ENCODE data around the gene SMDT1. TPM values are rescaled to one million over a fixed set of nuclear protein-coding genes. Genes with fewer than 3 reads are reported as not detected.

Gene SMDT1
- total and polyA plus RNA-seq, 9 of the 15 experiments (the other 6 are each of a cell fraction or from before 2014, with no cell fraction given), result 7.9 to 65.2 (median 14.3) TPM

DNA sequence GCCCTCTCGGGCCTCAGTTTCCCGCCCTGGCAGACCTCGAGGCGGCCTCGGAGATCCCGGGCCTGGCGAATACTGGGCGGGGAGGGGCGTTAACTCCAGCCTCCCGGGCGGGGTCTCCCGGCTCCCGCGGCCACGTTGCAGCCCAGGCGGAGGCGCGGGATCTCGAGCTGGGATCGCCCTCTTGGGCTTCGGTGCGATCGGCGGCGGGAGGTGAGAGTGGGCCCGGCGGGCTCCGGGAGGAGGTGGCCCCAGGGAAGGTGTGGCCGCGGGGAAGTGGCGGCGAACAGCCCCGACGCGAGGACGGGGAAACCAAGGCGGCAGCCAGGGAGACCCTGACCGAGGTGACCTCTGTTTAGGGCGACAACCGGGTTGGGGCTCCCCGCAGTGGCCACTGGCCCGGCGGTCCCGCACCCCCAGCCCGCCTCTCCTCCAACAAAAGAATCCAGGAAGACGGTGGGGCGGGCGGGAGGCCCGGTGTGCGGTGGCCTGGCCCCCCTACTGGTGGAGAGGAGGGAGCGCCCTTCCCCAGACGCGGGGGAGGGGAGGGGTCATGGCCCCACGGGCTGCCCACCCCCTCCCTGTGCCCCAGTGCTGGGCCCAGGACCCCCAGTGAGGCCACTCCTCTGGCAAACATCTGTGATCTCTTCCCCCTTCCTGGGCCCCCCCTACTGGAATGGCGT, 5.2 kb upstream of the SMDT1 start, which contains the start of gene PHETA2:
Gene PHETA2, plus strand, starts transcription at position 117 of the 680 bp plus-strand sequence. CDS start 3,046 bp downstream, outside the sequence.
- Histone ChIP-seq H3K4me1 (replicated peaks in 1 of 2; ENCODE audit: control insufficient read depth in 2 of 2, insufficient read depth in 2 of 2, low read length in 2 of 2) (peaks cover 24 to 47% of the 10 kb centered on the region in 2 experiments), H3K9me1 (ENCODE audit: control insufficient read depth, insufficient read depth, low read length) (no peaks in the 10 kb centered on the region), H3K4me2 (ENCODE audit: insufficient read depth, low read length) (no peak within 1 kb of the TSS), H3K36me3 (ENCODE audit: control insufficient read depth, insufficient read depth, low read length) (no peaks in the 10 kb centered on the region), H3K9me3 (replicated peaks; ENCODE audit: control insufficient read depth, insufficient read depth, low read depth, low read length) (no peaks in the 10 kb centered on the region), H3K79me2 (ENCODE audit: control insufficient read depth, insufficient read depth, low read length) (peaks cover 13% of the 10 kb centered on the region), H2AFZ (ENCODE audit: low read depth, low read length) (no peak within 1 kb of the TSS), H3K27ac (ENCODE audit: extremely low read depth, low read depth, low read length) (no peak within 1 kb of the TSS), H3K9ac (ENCODE audit: insufficient read depth in 1 of 2, low read depth in 2 of 2, low read length in 2 of 2) (peak within 1 kb of the TSS in 1 of 2 experiments; percentile 35; a peak in 1 of 4 replicates), H3K27me3 (ENCODE audit: control insufficient read depth in 2 of 2, insufficient read depth in 2 of 2, low read length in 2 of 2) (no peaks in the 10 kb centered on the region), H4K20me1 (replicated peaks; ENCODE audit: control insufficient read depth, insufficient read depth, low read length) (no peaks in the 10 kb centered on the region), H3K4me3 (no peak within 1 kb of the TSS)
- intact Hi-C loops (cut with micrococcal nuclease) (loop anchor here (10.0 kb wide), 1 partner anchor 109 kb away; the partner anchor contains the start of gene SEPTIN3), in situ Hi-C loops (cut with MboI) (no loop called here)
- FAIRE-seq (no peak), ATAC-seq (no peak), DNase-seq (ENCODE audit: extremely low read depth in 1 of 4, low spot score in 3 of 4) (no peak)
- CTCF ChIA-PET (ENCODE audit: low intra/inter-chr PET ratio), result no interaction called here
- no TSS peak for BruUV-seq (replicated peaks)
- WGBS (ENCODE audit: insufficient coverage, low coverage, missing lambda C conversion rate), result 93% methylated on average over 3 of the region's 55 CpGs
- POLR2A ChIA-PET, result no interaction called here
- TF ChIP-seq RUNX1 (IDR thresholded peaks at IDR 0.05; ENCODE audit: low read depth), result no peak
- TF ChIP-seq HNRNPK (IDR thresholded peaks at IDR 0.05; ENCODE audit: low read depth, low read length, poor library complexity, severe bottlenecking), result no peak
- TF ChIP-seq, protein P1, sequence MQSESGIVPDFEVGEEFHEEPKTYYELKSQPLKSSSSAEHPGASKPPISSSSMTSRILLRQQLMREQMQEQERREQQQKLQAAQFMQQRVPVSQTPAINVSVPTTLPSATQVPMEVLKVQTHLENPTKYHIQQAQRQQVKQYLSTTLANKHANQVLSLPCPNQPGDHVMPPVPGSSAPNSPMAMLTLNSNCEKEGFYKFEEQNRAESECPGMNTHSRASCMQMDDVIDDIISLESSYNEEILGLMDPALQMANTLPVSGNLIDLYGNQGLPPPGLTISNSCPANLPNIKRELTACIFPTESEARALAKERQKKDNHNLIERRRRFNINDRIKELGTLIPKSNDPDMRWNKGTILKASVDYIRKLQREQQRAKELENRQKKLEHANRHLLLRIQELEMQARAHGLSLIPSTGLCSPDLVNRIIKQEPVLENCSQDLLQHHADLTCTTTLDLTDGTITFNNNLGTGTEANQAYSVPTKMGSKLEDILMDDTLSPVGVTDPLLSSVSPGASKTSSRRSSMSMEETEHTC (IDR thresholded peaks at IDR 0.05), result no peak
- TF ChIP-seq, protein P2, sequence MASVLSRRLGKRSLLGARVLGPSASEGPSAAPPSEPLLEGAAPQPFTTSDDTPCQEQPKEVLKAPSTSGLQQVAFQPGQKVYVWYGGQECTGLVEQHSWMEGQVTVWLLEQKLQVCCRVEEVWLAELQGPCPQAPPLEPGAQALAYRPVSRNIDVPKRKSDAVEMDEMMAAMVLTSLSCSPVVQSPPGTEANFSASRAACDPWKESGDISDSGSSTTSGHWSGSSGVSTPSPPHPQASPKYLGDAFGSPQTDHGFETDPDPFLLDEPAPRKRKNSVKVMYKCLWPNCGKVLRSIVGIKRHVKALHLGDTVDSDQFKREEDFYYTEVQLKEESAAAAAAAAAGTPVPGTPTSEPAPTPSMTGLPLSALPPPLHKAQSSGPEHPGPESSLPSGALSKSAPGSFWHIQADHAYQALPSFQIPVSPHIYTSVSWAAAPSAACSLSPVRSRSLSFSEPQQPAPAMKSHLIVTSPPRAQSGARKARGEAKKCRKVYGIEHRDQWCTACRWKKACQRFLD (CRISPR knock-in tag; IDR thresholded peaks at IDR 0.05), result no peak
- no peak for TF ChIP-seq ZNF668 (CRISPR knock-in tag; IDR thresholded peaks at IDR 0.05)
- TF ChIP-seq, protein P3, sequence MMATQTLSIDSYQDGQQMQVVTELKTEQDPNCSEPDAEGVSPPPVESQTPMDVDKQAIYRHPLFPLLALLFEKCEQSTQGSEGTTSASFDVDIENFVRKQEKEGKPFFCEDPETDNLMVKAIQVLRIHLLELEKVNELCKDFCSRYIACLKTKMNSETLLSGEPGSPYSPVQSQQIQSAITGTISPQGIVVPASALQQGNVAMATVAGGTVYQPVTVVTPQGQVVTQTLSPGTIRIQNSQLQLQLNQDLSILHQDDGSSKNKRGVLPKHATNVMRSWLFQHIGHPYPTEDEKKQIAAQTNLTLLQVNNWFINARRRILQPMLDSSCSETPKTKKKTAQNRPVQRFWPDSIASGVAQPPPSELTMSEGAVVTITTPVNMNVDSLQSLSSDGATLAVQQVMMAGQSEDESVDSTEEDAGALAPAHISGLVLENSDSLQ (IDR thresholded peaks at IDR 0.05), result no peak
- TF ChIP-seq SETDB1 (IDR thresholded peaks at IDR 0.05; ENCODE audit: low read length), result no peak
- TF ChIP-seq, protein P4, sequence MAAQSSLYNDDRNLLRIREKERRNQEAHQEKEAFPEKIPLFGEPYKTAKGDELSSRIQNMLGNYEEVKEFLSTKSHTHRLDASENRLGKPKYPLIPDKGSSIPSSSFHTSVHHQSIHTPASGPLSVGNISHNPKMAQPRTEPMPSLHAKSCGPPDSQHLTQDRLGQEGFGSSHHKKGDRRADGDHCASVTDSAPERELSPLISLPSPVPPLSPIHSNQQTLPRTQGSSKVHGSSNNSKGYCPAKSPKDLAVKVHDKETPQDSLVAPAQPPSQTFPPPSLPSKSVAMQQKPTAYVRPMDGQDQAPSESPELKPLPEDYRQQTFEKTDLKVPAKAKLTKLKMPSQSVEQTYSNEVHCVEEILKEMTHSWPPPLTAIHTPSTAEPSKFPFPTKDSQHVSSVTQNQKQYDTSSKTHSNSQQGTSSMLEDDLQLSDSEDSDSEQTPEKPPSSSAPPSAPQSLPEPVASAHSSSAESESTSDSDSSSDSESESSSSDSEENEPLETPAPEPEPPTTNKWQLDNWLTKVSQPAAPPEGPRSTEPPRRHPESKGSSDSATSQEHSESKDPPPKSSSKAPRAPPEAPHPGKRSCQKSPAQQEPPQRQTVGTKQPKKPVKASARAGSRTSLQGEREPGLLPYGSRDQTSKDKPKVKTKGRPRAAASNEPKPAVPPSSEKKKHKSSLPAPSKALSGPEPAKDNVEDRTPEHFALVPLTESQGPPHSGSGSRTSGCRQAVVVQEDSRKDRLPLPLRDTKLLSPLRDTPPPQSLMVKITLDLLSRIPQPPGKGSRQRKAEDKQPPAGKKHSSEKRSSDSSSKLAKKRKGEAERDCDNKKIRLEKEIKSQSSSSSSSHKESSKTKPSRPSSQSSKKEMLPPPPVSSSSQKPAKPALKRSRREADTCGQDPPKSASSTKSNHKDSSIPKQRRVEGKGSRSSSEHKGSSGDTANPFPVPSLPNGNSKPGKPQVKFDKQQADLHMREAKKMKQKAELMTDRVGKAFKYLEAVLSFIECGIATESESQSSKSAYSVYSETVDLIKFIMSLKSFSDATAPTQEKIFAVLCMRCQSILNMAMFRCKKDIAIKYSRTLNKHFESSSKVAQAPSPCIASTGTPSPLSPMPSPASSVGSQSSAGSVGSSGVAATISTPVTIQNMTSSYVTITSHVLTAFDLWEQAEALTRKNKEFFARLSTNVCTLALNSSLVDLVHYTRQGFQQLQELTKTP (IDR thresholded peaks at IDR 0.05; ENCODE audit: low read depth in 1 of 2, partially characterized antibody in 2 of 2), result no peak
- no peak for TF ChIP-seq MED1 (CRISPR knock-in tag; IDR thresholded peaks at IDR 0.05; ENCODE audit: borderline replicate concordance)
- TF ChIP-seq, protein P5, sequence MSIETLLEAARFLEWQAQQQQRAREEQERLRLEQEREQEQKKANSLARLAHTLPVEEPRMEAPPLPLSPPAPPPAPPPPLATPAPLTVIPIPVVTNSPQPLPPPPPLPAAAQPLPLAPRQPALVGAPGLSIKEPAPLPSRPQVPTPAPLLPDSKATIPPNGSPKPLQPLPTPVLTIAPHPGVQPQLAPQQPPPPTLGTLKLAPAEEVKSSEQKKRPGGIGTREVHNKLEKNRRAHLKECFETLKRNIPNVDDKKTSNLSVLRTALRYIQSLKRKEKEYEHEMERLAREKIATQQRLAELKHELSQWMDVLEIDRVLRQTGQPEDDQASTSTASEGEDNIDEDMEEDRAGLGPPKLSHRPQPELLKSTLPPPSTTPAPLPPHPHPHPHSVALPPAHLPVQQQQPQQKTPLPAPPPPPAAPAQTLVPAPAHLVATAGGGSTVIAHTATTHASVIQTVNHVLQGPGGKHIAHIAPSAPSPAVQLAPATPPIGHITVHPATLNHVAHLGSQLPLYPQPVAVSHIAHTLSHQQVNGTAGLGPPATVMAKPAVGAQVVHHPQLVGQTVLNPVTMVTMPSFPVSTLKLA (conservative IDR thresholded peaks at IDR 0.05), result no peak
- TF ChIP-seq TAL1 (IDR thresholded peaks at IDR 0.05), result no peak

Data from K562 (cell line).